Body of pancreas (tissue), 4 donors: ENCODE data around the gene SRSF5.

Source experiments
- CTCF ChIP-seq, 7 experiments: fragments of 450-650 bp in 4 of 7; fragments of 200-600 bp in 3 of 7; sonication (generic) in 3 of 7; IDR thresholded peaks; one replicate each; pipeline ENCODE4 v1.5.1; 2016 to 2019; ENCODE audit warnings: antibody characterized with exemption in 7 of 7
- POLR2A ChIP-seq, 3 donors: fragments of 450-650 bp; IDR thresholded peaks; one replicate each; pipeline ENCODE4 v1.6.1; 2016; ENCODE audit warnings: antibody characterized with exemption in 3 of 3, mild to moderate bottlenecking in 2 of 3

- no peak for TF ChIP-seq CTCF (IDR thresholded peaks at IDR 0.05)
- no peak for TF ChIP-seq POLR2A (IDR thresholded peaks at IDR 0.05)
These were observed 12.1 kb downstream of the SRSF5 start for GRCh38 chr14:69779088-69779487.
